Kidney (tissue), 14 donors: ENCODE measurements around the gene ZFPL1. TPM values are rescaled to one million over a fixed set of nuclear protein-coding genes. Genes with fewer than 3 reads are reported as not detected.

Source experiments
- DNase-seq, 5 donors: peaks; one replicate each; pipeline ENCODE4 v3.0.0-alpha.2; 2013 to 2020
- FAIRE-seq: peaks from 2 replicates; lab custom pipeline; 2012; peaks lifted over from hg19 to GRCh38; lab: Jason Lieb, UNC
- H3K27ac ChIP-seq, 2 donors: one replicate each; pipeline ENCODE4 v1.7.0; 2013; ENCODE audit warnings: low read depth in 2 of 2, low read length in 2 of 2, inconsistent platforms in 1 of 2
- H3K27me3 ChIP-seq: one replicate; pipeline ENCODE4 v1.7.1; 2013; ENCODE audit warnings: low read length, inconsistent platforms; ENCODE audit not compliant: control insufficient read depth, insufficient read depth
- H3K36me3 ChIP-seq, 3 donors: one replicate each; pipeline versions ENCODE4 v1.7.0 to v1.7.1; 2013; ENCODE audit warnings: low read length in 3 of 3, control low read depth in 1 of 3, inconsistent platforms in 1 of 3; ENCODE audit not compliant: insufficient read depth in 3 of 3, control insufficient read depth in 2 of 3
- H3K4me1 ChIP-seq, 3 donors: one replicate each; pipeline versions ENCODE4 v1.7.0 to v1.7.1; 2013; ENCODE audit warnings: low read length in 3 of 3, inconsistent platforms in 1 of 3, low read depth in 1 of 3; ENCODE audit not compliant: control insufficient read depth in 2 of 3, insufficient read depth in 2 of 3
- H3K4me3 ChIP-seq, 3 donors: one replicate each; pipeline versions ENCODE4 v1.7.0 to v1.8.1; 2013; ENCODE audit warnings: low read length in 3 of 3, control low read depth in 1 of 3, inconsistent platforms in 1 of 3
- H3K9ac ChIP-seq, 3 donors: one replicate each; pipeline versions ENCODE4 v1.7.0 to v1.7.1; 2013; ENCODE audit warnings: low read length in 3 of 3, control low read depth in 1 of 3, inconsistent platforms in 1 of 3
- H3K9me3 ChIP-seq, 3 donors: one replicate each; pipeline versions ENCODE4 v1.7.0 to v1.7.1; 2013; ENCODE audit warnings: low read length in 3 of 3, control low read depth in 1 of 3, inconsistent platforms in 1 of 3; ENCODE audit not compliant: control insufficient read depth in 2 of 3, insufficient read depth in 1 of 3
- CTCF ChIP-seq: IDR thresholded peaks from 3 replicates; pipeline ENCODE4 v1.5.1; 2012; ENCODE audit warnings: mild to moderate bottlenecking, moderate library complexity, borderline replicate concordance; ENCODE audit not compliant: insufficient read depth; ENCODE audit errors: extremely low read depth
- intact Hi-C: fragments of 100-400 bp; cut with DNase I; formaldehyde crosslinking; loops from one replicate; pipeline ENCODE4 v1.11.1; 2022
- microRNA-seq: library from miRNA; unstranded; fragments of <30 nt; microRNA quantifications from one replicate; pipeline ENCODE4 v1.2.0, GENCODE V29; 2020
- polyA plus RNA-seq: library from polyadenylated mRNA; stranded (reverse); fragments of 350-450 nt; fragmentation: Illumina TruSeq; extraction: RNeasy Lipid Tissue Mini Kit (QIAGEN cat#74804); gene quantifications from one replicate; pipeline ENCODE4 v1.2.3, GENCODE V29; 2014; ENCODE audit warnings: low read depth, low replicate concordance; ENCODE audit not compliant: insufficient read depth
- total RNA-seq: library from RNA; stranded (reverse); fragmentation: NEBNext Ultra II Directional; extraction: Animal tissue kit (Norgen Biotek cat#: 25700); gene quantifications from one replicate; pipeline ENCODE4 v1.2.1, GENCODE V29; 2021
- donor health status: control.
- donor health status: control.
- donor health status: control.
- donor health status: control.
- donor health status: control.
- donor health status: DM: yes; HTN: yes; CAD: no.
- donor health status: Normal renal cell carcinoma (clear cell type).

The ZFPL1 gene
- total and polyA plus RNA-seq, 2 donors from 2014 or later = 31.4 to 43.1 TPM

GRCh38 chr11:65135633-65136145, 51.7 kb downstream of the ZFPL1 start:
- DNase-seq = peak in 1 of 5 donors; percentile 57
- peaks cover 0 to 18% (median 8%) of the 10 kb centered on the region in 3 donors for H3K36me3 ChIP-seq
- intact Hi-C loops = no loop called here

GRCh38 chr11:65136515-65137096, 52.6 kb downstream of the ZFPL1 start:
- Histone ChIP-seq H3K9ac (peak overlapping the region in 1 of 3 donors; percentile 1), H3K36me3 (peaks cover 0 to 9% (median 0%) of the 10 kb centered on the region in 3 donors), H3K4me3 (no peak overlapping the region), H3K9me3 (no peaks in the 10 kb centered on the region), H3K4me1 (peaks cover 3 to 19% (median 15%) of the 10 kb centered on the region in 3 donors), H3K27me3 (no peaks in the 10 kb centered on the region), H3K27ac (peak overlapping the region; percentile 0 to 18)
- FAIRE-seq (no peak), DNase-seq (peak in 1 of 5 donors; percentile 4)
- intact Hi-C loops = no loop called here
- TF ChIP-seq CTCF = no peak

More at GRCh38 chr11:65135633-65136145, 51.7 kb downstream of the ZFPL1 start:
- Histone ChIP-seq H3K4me3 (peak overlapping the region; percentile 85 to 94 (median 92)), H3K27me3 (no peaks in the 10 kb centered on the region), H3K9ac (peak overlapping the region; percentile 57 to 86 (median 67)), H3K27ac (peak overlapping the region; percentile 99), H3K4me1 (peaks cover 3 to 22% (median 15%) of the 10 kb centered on the region in 3 donors), H3K9me3 (no peaks in the 10 kb centered on the region)
- TF ChIP-seq CTCF = no peak
- FAIRE-seq = no peak

Small RNAs within 50 kb of the gene (microRNA-seq; reads per million reads assigned to microRNA genes)
- not detected for gene MIR6751

Other genes starting within 250 kb of the ZFPL1 start
- gene CDC42BPG, start 239.6 kb upstream of the ZFPL1 start, total RNA-seq = 20.7 TPM
- gene CDC42BPG, start 239.6 kb upstream of the ZFPL1 start, polyA plus RNA-seq = 4.5 TPM
- 76.1 TPM for gene EHD1, start 205.6 kb upstream of the ZFPL1 start, total RNA-seq
- 48.9 TPM for gene EHD1, start 205.6 kb upstream of the ZFPL1 start, polyA plus RNA-seq
- 26.9 TPM for gene ATG2A, start 167.0 kb upstream of the ZFPL1 start, total RNA-seq
- 16.8 TPM for gene ATG2A, start 167.0 kb upstream of the ZFPL1 start, polyA plus RNA-seq
- 21.2 TPM for gene PPP2R5B, start 159.5 kb upstream of the ZFPL1 start, total RNA-seq
- gene PPP2R5B, start 159.5 kb upstream of the ZFPL1 start, polyA plus RNA-seq = 16.8 TPM
- gene GPHA2, start 148.3 kb upstream of the ZFPL1 start, total RNA-seq = not detected
- 0.99 TPM for gene GPHA2, start 148.3 kb upstream of the ZFPL1 start, polyA plus RNA-seq
- gene MAJIN, start 112.1 kb upstream of the ZFPL1 start, total RNA-seq = not detected
- 0.80 TPM for gene MAJIN, start 112.1 kb upstream of the ZFPL1 start, polyA plus RNA-seq
- 5.9 TPM for gene BATF2, start 87.3 kb upstream of the ZFPL1 start, total RNA-seq
- 8.8 TPM for gene BATF2, start 87.3 kb upstream of the ZFPL1 start, polyA plus RNA-seq
- gene ARL2, start 70.1 kb upstream of the ZFPL1 start, total RNA-seq = 91.6 TPM
- gene ARL2, start 70.1 kb upstream of the ZFPL1 start, polyA plus RNA-seq = 284 TPM
- 29.6 TPM for gene SNX15, start 56.8 kb upstream of the ZFPL1 start, total RNA-seq
- gene SNX15, start 56.8 kb upstream of the ZFPL1 start, polyA plus RNA-seq = 27.7 TPM
- 6.8 TPM for gene SAC3D1, start 43.0 kb upstream of the ZFPL1 start, total RNA-seq
- 13.4 TPM for gene SAC3D1, start 43.0 kb upstream of the ZFPL1 start, polyA plus RNA-seq
- gene NAALADL1, start 25.7 kb upstream of the ZFPL1 start, total RNA-seq = 9.4 TPM
- gene NAALADL1, start 25.7 kb upstream of the ZFPL1 start, polyA plus RNA-seq = 17.1 TPM
- gene CDCA5, start 182 bp upstream of the ZFPL1 start, total RNA-seq = 1.4 TPM
- 0.43 TPM for gene CDCA5, start 182 bp upstream of the ZFPL1 start, polyA plus RNA-seq
- 110 TPM for gene VPS51, start 12.0 kb downstream of the ZFPL1 start, total RNA-seq
- 98.3 TPM for gene VPS51, start 12.0 kb downstream of the ZFPL1 start, polyA plus RNA-seq
- 20.9 TPM for gene TM7SF2, start 27.6 kb downstream of the ZFPL1 start, total RNA-seq
- gene TM7SF2, start 27.6 kb downstream of the ZFPL1 start, polyA plus RNA-seq = 88.2 TPM
- 14.0 TPM for gene ZNHIT2, start 33.5 kb downstream of the ZFPL1 start, total RNA-seq
- gene ZNHIT2, start 33.5 kb downstream of the ZFPL1 start, polyA plus RNA-seq = 21.1 TPM
- 794 TPM for gene FAU, start 37.9 kb downstream of the ZFPL1 start, total RNA-seq
- gene FAU, start 37.9 kb downstream of the ZFPL1 start, polyA plus RNA-seq = 927 TPM
- gene MRPL49, start 38.1 kb downstream of the ZFPL1 start, total RNA-seq = 53.3 TPM
- 76.7 TPM for gene MRPL49, start 38.1 kb downstream of the ZFPL1 start, polyA plus RNA-seq
- gene SYVN1, start 50.3 kb downstream of the ZFPL1 start, total RNA-seq = 69.8 TPM
- 21.2 TPM for gene SYVN1, start 50.3 kb downstream of the ZFPL1 start, polyA plus RNA-seq
- not detected for gene SPDYC, start 86.0 kb downstream of the ZFPL1 start, total RNA-seq
- 0.43 TPM for gene SPDYC, start 86.0 kb downstream of the ZFPL1 start, polyA plus RNA-seq
- gene CAPN1, start 97.7 kb downstream of the ZFPL1 start, total RNA-seq = 328 TPM
- 92.5 TPM for gene CAPN1, start 97.7 kb downstream of the ZFPL1 start, polyA plus RNA-seq
- gene POLA2, start 177.7 kb downstream of the ZFPL1 start, total RNA-seq = 6.5 TPM
- gene POLA2, start 177.7 kb downstream of the ZFPL1 start, polyA plus RNA-seq = 13.6 TPM
- 13.7 TPM for gene CDC42EP2, start 230.6 kb downstream of the ZFPL1 start, total RNA-seq
- gene CDC42EP2, start 230.6 kb downstream of the ZFPL1 start, polyA plus RNA-seq = 19.4 TPM
- 58.5 TPM for gene DPF2, start 249.6 kb downstream of the ZFPL1 start, total RNA-seq
- 25.9 TPM for gene DPF2, start 249.6 kb downstream of the ZFPL1 start, polyA plus RNA-seq